ENCODE measurements around the gene PLA2G12A.

PLA2G12A gene

GRCh38 chr4:109683621-109684253 lies 46.1 kb downstream of the PLA2G12A start:
- TF ChIP-seq REST (IDR thresholded peaks at IDR 0.05; ENCODE audit: insufficient read depth in 1 of 2, low read depth in 2 of 2, low read length in 2 of 2) (no peak), TAF1 (IDR thresholded peaks at IDR 0.05; ENCODE audit: borderline replicate concordance, insufficient read depth, low read length) (no peak), SIN3A (IDR thresholded peaks at IDR 0.05; ENCODE audit: borderline replicate concordance, insufficient read depth, low read length) (no peak), FOXP2 (optimal IDR thresholded peaks at IDR 0.05; ENCODE audit: borderline replicate concordance, extremely low read depth, extremely low read length, insufficient read depth) (no peak), POLR2AphosphoS5 (IDR thresholded peaks at IDR 0.05; ENCODE audit: low read depth, low read length) (no peak)

- no peak for TF ChIP-seq POLR2AphosphoS5 (IDR thresholded peaks at IDR 0.05; ENCODE audit: low read depth, low read length)
- TF ChIP-seq REST (IDR thresholded peaks at IDR 0.05; ENCODE audit: insufficient read depth in 1 of 2, low read depth in 2 of 2, low read length in 2 of 2), result no peak
- TF ChIP-seq SIN3A (IDR thresholded peaks at IDR 0.05; ENCODE audit: borderline replicate concordance, insufficient read depth, low read length), result no peak
- TF ChIP-seq TAF1 (IDR thresholded peaks at IDR 0.05; ENCODE audit: borderline replicate concordance, insufficient read depth, low read length), result no peak
- no peak for TF ChIP-seq FOXP2 (optimal IDR thresholded peaks at IDR 0.05; ENCODE audit: borderline replicate concordance, extremely low read depth, extremely low read length, insufficient read depth)
These were observed 47.0 kb downstream of the PLA2G12A start for GRCh38 chr4:109682875-109683274.

- TF ChIP-seq POLR2AphosphoS5 (IDR thresholded peaks at IDR 0.05; ENCODE audit: low read depth, low read length), result no peak
These were observed 53.0 kb downstream of the PLA2G12A start for GRCh38 chr4:109676886-109677285.

GRCh38 chr4:109675843-109676242 lies 54.0 kb downstream of the PLA2G12A start:
- TF ChIP-seq SIN3A (IDR thresholded peaks at IDR 0.05; ENCODE audit: borderline replicate concordance, insufficient read depth, low read length) (no peak), FOXP2 (optimal IDR thresholded peaks at IDR 0.05; ENCODE audit: borderline replicate concordance, extremely low read depth, extremely low read length, insufficient read depth) (no peak), POLR2AphosphoS5 (IDR thresholded peaks at IDR 0.05; ENCODE audit: low read depth, low read length) (no peak)

- TF ChIP-seq TAF1 (IDR thresholded peaks at IDR 0.05; ENCODE audit: borderline replicate concordance, insufficient read depth, low read length) (no peak), POLR2AphosphoS5 (IDR thresholded peaks at IDR 0.05; ENCODE audit: low read depth, low read length) (no peak), FOXP2 (optimal IDR thresholded peaks at IDR 0.05; ENCODE audit: borderline replicate concordance, extremely low read depth, extremely low read length, insufficient read depth) (no peak), REST (IDR thresholded peaks at IDR 0.05; ENCODE audit: insufficient read depth in 1 of 2, low read depth in 2 of 2, low read length in 2 of 2) (no peak)
These were observed 54.7 kb downstream of the PLA2G12A start for GRCh38 chr4:109675181-109675580.

- TF ChIP-seq SIN3A (IDR thresholded peaks at IDR 0.05; ENCODE audit: borderline replicate concordance, insufficient read depth, low read length) (no peak), FOXP2 (optimal IDR thresholded peaks at IDR 0.05; ENCODE audit: borderline replicate concordance, extremely low read depth, extremely low read length, insufficient read depth) (no peak), TAF1 (IDR thresholded peaks at IDR 0.05; ENCODE audit: borderline replicate concordance, insufficient read depth, low read length) (no peak), POLR2AphosphoS5 (IDR thresholded peaks at IDR 0.05; ENCODE audit: low read depth, low read length) (no peak), REST (IDR thresholded peaks at IDR 0.05; ENCODE audit: insufficient read depth in 1 of 2, low read depth in 2 of 2, low read length in 2 of 2) (no peak)
These were observed 56.6 kb downstream of the PLA2G12A start for GRCh38 chr4:109673303-109673702.

Data from PFSK-1 (cell line).